ENCODE results near the gene MAPK8IP3.
A peak's percentile ranks its signal among the peaks of the same experiment; 100 is the strongest.

The MAPK8IP3 gene

DNA sequence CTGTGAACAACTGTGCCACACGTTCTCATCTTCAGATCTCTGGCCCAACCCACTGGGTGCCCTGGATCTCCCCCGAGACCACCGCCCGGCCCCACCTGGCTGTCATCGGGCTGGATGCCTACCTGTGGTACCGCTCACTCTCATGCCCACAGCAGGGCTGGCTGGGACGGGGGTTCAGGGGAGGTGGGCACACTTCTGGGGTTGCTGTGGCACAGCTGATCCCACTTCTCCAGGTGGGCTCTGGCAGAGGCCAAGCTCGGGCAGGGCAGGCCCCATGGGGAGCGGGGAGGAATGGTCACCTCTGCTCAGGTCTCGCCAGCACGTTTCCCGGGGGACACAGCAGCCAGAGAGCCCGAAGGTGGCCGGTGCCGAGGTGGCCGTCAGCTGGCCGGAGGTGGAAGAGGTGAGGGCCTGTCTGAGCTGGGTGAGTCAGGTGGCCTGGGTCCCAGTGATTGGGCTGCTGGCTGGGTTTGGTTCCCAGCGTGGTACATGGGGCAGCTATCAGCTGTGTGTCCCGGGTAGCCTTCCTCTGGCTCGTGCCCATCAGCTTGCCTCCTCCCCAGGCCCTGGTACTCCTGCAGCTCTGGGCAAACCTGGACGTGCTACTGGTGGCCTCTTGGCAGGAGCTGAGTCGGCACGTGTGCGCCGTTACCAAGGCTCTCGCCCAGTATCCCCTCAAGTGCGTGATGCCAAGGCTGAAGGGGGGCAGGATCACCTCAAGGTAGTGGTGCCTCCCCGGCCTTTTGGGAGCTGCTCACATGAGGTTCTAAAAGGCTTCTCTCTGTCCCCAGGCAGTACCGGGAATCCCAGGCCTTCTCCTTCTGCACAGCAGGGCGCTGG, 69.2 kb downstream of the MAPK8IP3 start:
- no peak for DNase-seq

DNA sequence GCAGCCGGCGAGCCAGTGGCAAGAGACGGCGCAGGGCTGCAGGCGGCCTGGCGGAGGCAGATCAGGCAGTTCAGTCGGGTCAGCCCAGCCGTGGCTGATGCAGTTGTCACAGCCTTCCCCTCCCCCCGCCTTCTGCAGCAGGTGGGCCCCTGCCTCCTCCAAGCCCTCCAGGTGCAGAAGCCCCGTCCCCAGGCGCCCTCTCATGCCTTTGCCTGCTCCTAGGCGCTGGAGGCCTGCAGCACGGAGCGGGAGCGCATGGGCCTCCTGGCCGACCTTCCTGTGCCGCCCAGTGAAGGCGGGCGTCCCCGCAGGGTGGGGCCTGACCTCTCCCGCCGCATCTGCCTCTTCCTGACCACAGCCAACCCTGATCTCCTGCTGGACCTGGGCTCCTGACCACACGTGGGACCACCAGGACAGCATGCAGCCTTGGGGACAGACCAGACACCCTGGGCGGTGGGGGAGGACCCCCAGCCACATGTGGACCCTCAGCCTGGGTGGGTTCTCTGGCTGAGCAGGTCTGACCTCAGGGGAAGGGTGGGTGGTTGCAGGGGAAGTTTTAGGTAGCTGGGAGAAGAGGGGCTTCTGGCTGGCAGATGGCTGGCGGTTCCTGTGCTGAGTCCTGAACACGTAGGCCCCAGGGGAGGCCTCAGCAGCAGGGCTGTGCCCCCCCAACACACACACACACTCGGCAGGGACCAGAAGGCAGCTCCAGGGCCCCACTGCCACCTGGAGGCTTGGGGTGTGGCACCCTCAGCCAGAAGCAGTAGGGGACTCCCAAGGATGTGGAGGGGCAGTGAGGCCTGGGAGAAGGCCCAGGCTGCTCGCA, 70.1 kb downstream of the MAPK8IP3 start:
- no peak for DNase-seq

DNA sequence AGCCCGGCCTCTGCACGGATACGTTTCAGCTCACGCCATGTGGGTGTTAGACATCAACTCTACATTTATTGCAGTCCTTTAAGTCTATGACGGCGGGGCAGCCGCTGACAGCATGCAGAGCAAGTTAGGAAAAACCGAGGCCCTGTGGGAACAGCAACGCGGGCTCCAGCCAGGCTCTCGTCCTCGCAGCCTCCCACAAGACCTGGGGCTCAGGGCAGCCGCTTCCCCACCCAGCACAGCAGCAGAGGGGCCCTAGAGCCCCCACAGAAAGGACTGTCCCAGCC, 70.6 kb downstream of the MAPK8IP3 start:
- no peak for DNase-seq

DNA sequence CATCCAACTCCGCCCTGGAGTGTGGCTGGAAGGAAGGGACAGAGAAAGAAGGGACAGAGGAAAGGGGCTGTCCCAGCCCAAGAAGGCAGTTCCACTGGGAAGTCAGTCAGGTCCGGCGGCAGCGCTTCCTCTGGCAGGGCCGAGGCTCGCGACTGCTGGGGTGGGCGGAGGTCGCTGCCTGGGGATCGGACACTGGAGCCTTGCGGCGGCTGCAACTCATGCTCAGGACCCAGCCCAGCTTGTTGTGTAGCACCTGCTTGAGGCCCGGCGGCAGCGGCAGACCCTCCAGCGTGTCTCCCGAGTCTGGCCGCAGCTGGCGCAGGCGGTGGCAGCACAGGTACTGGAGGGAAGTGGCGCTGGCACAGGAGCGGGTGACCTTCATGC, 71.0 kb downstream of the MAPK8IP3 start:
- no peak for DNase-seq

DNA sequence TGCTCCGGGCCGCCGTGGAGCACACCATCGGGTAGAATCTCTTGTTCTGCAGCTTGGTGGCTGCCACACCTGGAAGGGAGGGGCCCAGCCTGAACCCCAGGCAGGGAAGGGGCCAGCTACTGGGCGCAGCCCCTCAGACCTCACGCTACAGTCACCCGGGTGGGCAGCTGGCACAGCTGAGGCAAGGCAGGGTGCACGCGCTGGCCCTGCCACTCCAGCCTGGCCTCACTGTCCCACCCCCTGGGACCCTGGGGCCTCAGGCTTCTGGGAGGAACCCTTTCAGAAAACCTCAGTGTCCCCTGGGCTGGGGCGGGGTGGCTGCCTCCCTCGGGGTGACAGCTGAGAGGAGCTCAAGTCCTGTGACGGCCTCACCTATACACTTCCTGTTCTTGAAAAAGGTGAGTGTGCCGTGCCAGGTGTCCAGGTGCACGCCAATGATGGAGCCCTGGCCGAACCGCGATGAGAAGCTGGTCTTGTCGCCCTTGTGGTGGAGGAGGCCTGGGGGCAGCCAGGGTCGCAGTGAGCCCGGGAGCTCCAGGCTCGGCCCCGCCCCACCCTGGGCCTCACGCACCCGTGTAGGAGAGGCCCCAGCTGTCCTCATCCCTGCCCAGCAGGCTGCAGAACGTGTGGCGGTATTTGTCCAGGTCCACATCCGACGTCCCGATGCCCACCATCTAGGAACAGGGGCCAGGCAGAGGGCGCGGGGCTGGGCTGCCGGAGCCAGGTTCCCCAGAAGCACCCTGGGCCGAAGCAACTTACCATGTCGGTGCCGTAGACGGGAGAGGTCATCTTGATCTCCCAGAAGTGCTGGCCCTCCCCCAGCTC, 71.6 kb downstream of the MAPK8IP3 start:
- DNase-seq: no peak

DNA sequence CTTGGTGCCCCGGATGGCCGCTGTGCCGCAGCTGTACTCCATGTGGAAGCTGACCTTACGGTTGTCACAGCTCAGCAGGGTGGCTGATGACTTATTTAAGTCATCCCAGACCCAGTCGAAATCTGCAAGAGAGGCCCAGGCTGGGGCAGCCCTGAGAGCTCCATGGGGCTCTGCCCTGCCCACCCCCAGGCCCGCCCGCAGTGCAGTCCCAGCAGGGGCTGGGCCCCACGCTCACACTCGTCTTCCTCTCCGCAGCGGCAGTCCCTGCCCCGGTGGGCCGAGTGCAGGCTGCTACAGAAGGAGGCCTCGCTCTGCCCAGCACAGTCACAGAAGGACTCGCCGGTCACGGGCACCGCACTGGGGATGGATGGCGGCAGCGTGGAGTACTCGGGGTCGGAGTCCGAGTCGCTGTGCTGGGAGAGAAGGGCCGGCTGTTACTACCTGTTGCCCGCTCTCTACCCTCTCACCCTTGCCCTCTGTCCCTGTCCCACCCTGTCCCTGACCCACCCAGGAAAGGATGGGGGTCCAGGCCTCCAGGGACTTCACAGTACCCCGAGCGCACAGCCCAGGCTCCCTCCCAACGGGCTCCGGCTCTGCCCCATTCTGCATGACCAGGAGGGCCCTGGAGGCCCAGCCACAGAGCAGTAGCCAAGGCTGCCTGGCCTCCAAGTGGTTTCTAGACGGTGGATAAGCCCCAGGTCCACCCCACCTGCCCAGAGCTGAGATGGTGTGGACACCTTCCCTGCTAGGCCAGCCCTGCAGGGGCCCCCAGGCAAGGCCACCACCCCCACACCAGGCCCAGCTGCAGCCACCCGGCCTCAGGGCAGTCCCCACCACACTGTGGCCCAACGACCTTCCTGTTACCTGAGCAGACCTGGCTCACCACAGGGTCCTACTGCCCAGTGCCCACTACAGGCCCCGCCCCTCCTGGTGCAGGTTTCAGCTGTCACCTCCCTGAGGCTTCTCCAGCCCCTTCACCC, 72.5 kb downstream of the MAPK8IP3 start:
- no peak for DNase-seq

DNA sequence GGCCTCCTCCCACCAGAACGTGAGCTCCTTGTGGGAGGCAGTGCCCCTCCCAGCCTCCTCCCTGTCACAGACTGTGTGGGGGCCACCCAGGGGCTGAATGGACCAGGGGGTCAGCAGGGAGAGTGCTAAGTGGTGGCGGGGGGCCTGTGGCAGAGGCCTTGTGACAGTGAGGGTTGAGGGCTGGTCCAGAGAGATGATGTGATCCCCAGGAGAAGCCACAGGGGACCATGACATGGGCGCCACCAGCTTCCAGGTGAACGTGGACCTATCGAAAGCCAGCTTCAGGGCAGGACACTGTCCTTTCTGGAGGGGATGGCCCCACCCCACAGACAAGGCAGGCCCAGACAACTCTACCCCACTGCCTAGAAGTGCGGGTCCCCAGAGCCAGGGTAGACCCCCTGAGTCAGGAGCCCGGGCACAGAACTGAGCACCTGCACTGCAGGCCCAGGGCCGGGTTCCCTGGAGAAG, 73.3 kb downstream of the MAPK8IP3 start:
- DNase-seq: no peak

DNA sequence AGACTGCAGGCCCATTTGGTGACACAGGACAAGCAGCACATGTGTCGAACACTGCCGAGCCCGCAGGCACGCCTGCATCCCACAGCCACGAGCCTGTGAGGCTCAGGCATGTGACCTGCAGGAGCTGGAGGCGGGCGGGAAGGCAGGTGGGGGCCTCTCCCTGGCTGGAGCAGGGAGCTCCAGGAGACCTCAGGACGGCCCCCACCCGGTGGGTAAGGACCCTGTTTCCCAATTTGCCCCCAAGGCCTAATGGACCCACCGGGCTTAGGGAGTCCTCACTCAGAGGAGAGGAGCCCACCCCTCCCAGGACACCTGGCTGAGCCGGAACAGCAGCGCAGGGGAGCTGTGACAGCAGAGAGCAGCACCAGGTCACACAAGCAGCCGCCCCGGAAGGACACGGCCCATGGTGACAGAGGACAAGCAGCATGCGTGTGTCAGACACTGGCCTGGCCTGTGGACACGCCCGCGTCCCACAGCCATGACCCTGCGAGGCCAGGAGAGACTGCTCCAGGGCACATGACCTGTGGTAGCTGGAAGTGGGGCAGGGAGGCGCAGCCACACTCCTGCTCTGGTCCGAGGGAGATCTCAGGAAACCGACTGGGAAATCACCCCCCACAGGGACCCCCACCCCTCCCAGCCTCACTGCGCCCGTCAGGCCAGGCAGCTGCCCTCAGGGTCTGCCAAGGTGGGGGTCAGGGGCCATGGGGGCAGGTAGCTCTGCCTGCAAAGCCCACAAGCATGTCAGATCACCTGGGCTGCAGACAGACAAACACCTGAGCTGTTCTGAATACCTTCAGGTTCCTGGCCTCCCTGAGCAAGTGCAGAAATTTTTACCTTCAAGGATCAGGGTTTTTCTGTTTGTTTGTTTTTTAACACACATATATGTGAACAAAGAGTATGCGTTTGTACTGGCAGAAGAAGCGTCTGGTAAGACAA, 74.0 kb downstream of the MAPK8IP3 start:
- no peak for DNase-seq

DNA sequence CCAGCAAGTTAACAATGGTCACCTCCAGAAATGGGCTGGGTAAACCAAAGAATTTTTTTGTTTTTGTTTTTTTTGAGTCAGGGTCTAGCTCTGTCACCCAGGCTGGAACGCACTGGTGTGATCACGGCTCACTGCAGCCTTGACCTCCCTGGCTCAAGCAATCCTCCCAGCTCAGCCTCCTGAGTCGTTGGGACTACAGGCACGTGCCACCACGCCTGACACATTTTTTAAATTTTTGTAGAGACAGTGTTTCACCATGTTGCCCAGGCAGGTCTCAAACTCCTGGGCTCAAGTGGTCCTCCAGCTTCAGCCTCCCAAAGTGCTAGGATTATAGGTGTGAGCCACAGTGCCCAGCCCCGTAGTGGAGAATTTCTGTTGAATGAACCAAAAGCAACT, 74.7 kb downstream of the MAPK8IP3 start:
- DNase-seq: no peak

DNA sequence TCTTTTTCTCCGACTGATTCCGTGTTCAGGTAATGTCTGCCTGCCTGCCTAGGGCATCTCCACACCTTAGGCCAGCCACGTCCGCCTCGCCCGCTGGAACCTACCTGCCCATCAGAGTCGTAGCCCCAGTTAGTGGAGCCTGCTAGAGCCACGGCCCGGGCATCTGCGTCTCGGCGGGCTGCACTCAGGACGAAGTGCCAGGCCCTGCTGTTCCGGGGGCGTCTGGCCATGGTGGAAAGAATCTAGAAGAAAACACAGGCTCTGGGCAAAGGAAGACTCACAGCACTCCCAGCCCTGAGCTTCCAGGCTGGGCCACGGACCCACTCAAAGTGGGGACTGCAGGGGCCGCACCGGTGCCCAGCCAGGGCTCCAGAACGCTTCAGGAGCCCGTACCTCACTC, 75.3 kb downstream of the MAPK8IP3 start:
- DNase-seq: no peak

DNA sequence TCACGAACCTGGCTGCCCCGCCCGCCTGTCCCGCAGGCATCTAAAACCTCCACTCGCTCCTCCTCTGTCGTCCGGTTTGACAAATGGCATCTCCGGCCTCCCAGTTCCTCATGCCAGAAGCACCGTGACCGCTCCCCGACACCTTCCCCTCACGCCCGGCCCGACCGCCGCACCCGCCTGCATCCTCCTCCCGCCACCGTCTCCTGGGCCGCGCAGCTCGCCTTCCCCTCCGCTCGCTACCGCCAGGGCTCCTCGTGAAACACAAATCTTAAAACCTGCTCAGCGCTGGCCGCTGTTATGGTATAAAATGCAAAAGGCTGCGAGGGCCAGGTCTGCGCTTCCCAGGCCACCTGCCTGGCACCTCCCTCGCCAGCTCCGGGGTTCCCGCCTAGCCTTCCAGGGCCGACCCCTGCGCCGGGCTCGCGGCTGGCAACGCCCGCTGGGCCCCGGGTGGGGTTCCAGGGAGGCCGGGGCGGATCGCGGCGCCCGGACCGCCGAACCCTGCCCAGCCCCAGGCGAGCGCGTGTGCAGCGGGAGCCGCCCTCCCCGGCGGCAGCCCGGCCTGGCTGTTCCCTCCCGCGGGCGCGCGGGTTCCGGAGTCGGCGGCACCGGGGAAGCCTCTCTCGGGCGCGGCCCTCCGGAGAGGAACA, 75.9 kb downstream of the MAPK8IP3 start:
- no peak for DNase-seq

DNA sequence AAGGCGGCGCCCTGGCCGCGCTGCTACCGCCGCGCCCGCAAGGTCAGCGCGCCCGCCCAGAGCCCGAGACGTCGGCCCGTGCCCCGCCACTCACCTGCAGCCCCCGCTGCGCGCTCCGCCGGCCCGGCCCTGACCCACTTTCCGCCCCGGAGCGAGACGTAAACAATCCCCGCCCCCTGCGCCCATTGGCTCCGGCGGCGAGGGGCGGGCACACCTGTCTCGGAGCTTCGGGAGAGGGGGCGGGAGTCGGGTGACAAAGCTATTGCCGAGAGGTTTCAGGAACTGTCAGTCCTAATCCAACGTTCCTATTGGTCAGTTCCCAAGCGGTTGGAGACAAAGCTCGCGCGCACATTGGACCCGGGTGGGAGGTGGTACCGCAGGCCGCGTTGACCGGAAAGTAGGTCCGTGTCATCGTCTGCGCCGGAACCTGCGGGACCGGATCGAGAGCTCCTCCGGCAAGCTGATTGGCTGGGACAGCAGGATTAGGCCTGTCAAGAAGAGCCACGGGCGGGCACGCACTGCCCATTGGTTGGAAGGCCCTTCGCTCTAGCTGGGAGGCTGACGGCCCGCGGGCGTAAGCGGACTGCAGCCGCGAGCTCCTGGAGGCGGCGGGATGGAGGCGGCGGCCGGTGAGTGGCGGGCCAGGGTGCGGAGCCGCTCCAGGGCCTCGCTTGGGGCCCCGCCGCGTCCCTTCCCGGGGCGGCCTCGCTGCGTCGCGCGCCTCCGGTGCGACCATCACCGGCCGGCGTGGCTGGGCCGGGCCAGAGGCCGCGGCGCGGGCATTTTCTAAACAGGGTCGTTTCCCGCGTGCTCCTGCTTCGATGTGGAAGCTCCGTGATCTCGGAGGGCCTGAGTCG, 76.6 kb downstream of the MAPK8IP3 start, which contains the start of the genes NUBP2 and SPSB3:
Gene NUBP2 (plus strand): TSS at position 553 of the 857 bp plus-strand sequence. CDS start 61 bp downstream, at position 614.
Gene SPSB3 (minus strand): TSS at position 164 of the 857 bp plus-strand sequence. CDS start 1,088 bp downstream, outside the sequence.
- peak; percentile 100 for DNase-seq

DNA sequence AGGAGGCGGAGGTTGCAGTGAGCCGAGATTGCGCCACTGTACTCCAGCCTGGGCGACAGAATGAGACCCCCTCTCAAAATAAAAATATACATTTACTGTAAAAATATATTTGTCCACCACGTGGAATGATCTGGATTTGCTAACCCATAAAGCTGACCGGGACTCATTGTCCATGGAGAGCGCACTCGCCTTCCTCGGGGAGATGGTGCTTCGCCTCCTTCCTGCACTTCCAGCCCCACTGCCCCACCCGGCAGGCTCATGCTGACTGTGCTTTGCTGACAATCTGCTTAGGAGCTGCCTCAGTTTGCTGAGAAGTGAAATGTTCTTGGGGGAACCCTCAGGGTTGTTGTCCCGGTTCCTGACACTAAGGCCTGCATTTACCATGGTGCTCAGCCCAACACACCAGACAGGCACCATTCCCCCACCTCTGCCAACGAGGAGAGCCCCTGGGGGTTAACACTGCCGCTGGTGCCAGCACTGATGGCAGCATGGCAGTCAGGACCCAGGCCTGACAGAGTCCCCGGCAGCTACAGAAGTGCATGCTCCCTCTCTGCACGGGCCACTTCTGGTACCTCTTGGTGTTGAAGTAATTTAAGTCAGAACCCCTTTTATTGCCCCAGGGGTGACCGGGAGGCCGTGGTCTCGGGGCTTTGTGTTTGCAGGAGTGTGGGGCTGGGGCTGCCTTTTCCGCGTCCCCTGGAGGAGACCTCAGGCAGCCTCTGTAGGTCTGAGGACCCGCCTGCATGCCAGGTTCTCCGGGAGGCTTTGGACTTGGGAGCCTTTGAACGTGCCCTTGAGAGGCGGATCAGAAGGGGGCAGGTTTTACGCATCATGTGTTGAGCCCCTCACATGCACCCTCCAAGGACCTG, 79.2 kb downstream of the MAPK8IP3 start:
- no peak for DNase-seq

DNA sequence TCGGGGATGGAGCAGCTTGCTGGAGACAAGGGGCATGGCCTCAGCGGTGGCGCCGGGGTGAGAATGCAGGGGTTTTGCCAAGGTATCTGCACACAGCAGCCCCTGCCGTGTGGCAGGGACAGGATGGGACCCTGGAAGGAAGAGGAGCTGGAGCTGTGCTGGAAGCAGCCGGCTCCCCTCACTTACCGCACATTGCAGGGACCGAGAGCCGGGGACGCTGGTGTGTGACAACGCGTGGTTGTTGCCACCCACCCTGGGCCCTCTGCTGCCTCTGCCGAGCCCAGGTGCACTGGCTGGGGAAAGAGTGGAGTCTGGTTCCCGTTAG, 79.8 kb downstream of the MAPK8IP3 start:
- no peak for DNase-seq

DNA sequence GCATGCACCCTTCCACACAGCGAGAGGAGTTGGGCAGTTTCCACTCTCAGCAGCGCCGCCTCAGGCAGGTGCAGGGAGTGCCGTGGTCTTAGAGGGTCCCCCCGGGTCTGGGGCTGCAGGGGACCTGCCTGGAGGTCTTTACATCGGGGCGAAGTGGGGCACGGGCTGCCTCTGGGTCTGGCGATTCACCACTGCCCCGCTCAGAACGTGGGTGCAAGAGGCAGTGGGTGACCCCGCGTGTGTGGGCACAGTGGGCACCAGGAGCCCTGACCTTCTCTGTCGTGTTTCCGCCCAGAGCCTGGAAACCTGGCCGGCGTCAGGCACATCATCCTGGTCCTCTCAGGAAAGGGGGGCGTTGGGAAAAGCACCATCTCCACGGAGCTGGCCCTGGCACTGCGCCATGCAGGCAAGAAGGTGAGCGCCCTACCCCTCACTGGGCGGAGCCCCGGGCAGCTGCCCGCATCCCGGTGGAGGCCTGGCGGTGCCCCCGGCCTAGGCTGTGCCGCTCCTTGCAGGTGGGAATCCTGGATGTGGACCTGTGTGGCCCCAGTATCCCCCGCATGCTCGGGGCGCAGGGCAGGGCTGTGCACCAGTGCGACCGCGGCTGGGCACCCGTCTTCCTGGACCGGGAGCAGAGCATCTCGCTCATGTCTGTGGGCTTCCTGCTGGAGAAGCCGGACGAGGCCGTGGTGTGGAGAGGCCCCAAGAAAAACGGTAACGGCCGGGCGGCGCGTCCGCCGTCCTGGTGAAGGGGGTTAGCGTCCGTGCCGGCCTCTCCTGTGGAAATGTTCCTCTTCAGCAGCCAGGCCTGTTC, 80.5 kb downstream of the MAPK8IP3 start:
- no peak for DNase-seq

DNA sequence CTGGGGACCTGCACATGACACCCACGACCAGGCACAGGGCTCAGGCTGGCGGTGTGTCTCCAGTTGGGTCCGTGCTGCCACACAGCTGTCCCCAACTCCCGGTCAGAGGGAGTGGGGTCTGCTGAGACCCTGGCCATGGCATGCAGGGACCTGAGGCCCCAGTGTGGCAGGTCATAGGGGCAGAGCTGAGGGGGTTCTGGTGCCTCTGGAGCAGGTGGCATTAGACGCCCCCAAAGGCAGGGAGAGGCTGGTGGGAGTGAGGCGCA, 81.0 kb downstream of the MAPK8IP3 start:
- DNase-seq: no peak

DNA sequence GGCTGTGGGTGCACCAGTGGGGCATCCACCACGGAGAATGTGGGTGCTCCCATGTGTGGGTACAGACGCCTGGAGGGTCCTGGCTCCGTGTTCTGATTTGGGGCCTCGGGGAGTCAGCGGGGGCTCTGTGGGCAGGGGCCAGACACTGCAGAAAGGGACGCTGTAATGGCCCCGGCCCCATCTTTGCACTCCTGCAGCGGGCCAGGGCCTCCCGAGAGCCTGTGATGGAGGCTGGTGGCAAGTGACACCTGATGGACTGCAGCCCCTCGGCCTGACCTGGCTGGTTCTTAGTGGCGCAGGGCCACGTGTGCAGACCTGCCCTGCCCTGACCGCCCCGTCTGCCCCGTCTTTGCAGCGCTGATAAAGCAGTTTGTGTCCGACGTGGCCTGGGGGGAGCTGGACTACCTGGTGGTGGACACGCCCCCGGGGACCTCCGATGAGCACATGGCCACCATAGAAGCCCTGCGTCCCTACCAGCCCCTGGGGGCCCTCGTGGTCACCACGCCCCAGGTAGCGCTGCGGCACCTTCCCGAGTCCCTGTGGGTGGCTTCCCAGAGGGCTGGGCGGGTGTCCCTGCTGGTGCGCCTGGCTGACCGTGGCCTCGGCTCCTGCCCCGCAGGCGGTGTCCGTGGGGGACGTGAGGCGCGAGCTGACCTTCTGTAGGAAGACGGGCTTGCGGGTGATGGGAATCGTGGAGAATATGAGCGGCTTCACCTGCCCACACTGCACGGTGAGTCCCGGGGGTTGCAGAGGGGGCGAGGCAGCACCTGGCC, 81.5 kb downstream of the MAPK8IP3 start:
- DNase-seq: no peak
